NCI-H526 (cell line): ENCODE data around the gene ARHGAP28.
"Not testable (repeated sequence)": the region's sequence is repeated elsewhere in the genome, so short reads cannot be mapped to it uniquely, and the experiment has no call there.

ENCODE experiments used
- DNase-seq, 2 experiments: peaks; one replicate each; lab custom pipeline; 2025; lab: John Stamatoyannopoulos, UW

The ARHGAP28 gene

GRCh38 chr18:6775702-6776101 lies 46.2 kb downstream of the ARHGAP28 start:
- no peak for DNase-seq

GRCh38 chr18:6776188-6776587 lies 46.7 kb downstream of the ARHGAP28 start:
- DNase-seq: no peak

GRCh38 chr18:6777509-6777908 lies 48.0 kb downstream of the ARHGAP28 start:
- DNase-seq: no peak

- DNase-seq: no peak
Observed at GRCh38 chr18:6778459-6779247, 49.1 kb downstream of the ARHGAP28 start.

- DNase-seq: no peak
Observed at GRCh38 chr18:6781142-6781714, 51.7 kb downstream of the ARHGAP28 start.

- DNase-seq: no peak
Observed at GRCh38 chr18:6781796-6782195, 52.3 kb downstream of the ARHGAP28 start.

- no peak for DNase-seq
Observed at GRCh38 chr18:6782861-6783260, 53.3 kb downstream of the ARHGAP28 start.

- no peak for DNase-seq
Observed at GRCh38 chr18:6784046-6784445, 54.5 kb downstream of the ARHGAP28 start.

- no peak for DNase-seq
Observed at GRCh38 chr18:6785001-6785400, 55.5 kb downstream of the ARHGAP28 start.

GRCh38 chr18:6785411-6785810 lies 55.9 kb downstream of the ARHGAP28 start:
- no peak for DNase-seq

GRCh38 chr18:6792391-6792790 lies 62.9 kb downstream of the ARHGAP28 start:
- DNase-seq: no peak

- DNase-seq: no peak
Observed at GRCh38 chr18:6793455-6793854, 63.9 kb downstream of the ARHGAP28 start.

- no peak for DNase-seq
Observed at GRCh38 chr18:6793986-6794385, 64.5 kb downstream of the ARHGAP28 start.

GRCh38 chr18:6795307-6795706 lies 65.8 kb downstream of the ARHGAP28 start:
- DNase-seq: no peak

GRCh38 chr18:6796511-6796910 lies 67.0 kb downstream of the ARHGAP28 start:
- DNase-seq: no peak

GRCh38 chr18:6797171-6797570 lies 67.7 kb downstream of the ARHGAP28 start:
- no peak for DNase-seq

- no peak for DNase-seq
Observed at GRCh38 chr18:6798896-6799295, 69.4 kb downstream of the ARHGAP28 start.

GRCh38 chr18:6800309-6800708 lies 70.8 kb downstream of the ARHGAP28 start:
- not testable (repeated sequence) for DNase-seq

GRCh38 chr18:6807515-6808257 lies 78.2 kb downstream of the ARHGAP28 start:
- DNase-seq: no peak

GRCh38 chr18:6810191-6810590 lies 80.7 kb downstream of the ARHGAP28 start:
- DNase-seq: no peak

GRCh38 chr18:6811816-6812215 lies 82.3 kb downstream of the ARHGAP28 start:
- no peak for DNase-seq

GRCh38 chr18:6814882-6815425 lies 85.4 kb downstream of the ARHGAP28 start:
- DNase-seq: no peak

GRCh38 chr18:6816154-6816553 lies 86.6 kb downstream of the ARHGAP28 start:
- no peak for DNase-seq
